SK-N-SH (cell line): Measurements from ENCODE around the gene CCDC106. TPM values are rescaled to one million over a fixed set of nuclear protein-coding genes. Genes with fewer than 3 reads are reported as not detected.

ENCODE experiments used
- CTCF ChIA-PET: fragments of 300-600, 350-600 bp; formaldehyde crosslinking; extraction: SDS; loops from one replicate; lab custom pipeline; 2021; lab: Yijun Ruan, JAX
- POLR2A ChIA-PET: fragments of 350-600 bp; sonication (Branson Sonifier 250); formaldehyde crosslinking; extraction: SDS; loops from one replicate; lab custom pipeline; 2020; ENCODE audit warnings: antibody characterized with exemption, inconsistent platforms; lab: Yijun Ruan, JAX
- DNase-seq: peaks from one replicate; pipeline ENCODE4 v3.0.0; 2012
- H2AFZ ChIP-seq: fragments of 200-600 bp; sonication (generic); 2 replicates; pipeline ENCODE4 v1.8.1; 2016; ENCODE audit warnings: antibody characterized with exemption, mild to moderate bottlenecking, low read depth
- H3F3A ChIP-seq: fragments of 200-600 bp; sonication (generic); replicated peaks from 2 replicates; pipeline ENCODE3; 2016; ENCODE audit warnings: antibody characterized with exemption, mild to moderate bottlenecking; ENCODE audit not compliant: insufficient read depth
- H3K27ac ChIP-seq, 2 experiments: fragments of 200-500 bp in 1 of 2; fragments of 200-600 bp in 1 of 2; sonication (Bioruptor generic) in 1 of 2; sonication (generic), shearing (Covaris generic) in 1 of 2; 2 replicates each; pipeline versions ENCODE4 v1.5.1 to v1.6.1; 2014 to 2016; ENCODE audit warnings: low read depth in 2 of 2, inconsistent platforms in 1 of 2, low read length in 1 of 2, mild to moderate bottlenecking in 1 of 2, mixed read lengths in 1 of 2
- H3K27me3 ChIP-seq: fragments of 200-600 bp; sonication (generic), shearing (Covaris generic); 2 replicates; pipeline ENCODE4 v1.6.1; 2016; ENCODE audit warnings: mixed run types; ENCODE audit not compliant: insufficient read depth
- H3K36me3 ChIP-seq, 2 experiments: fragments of 200-500 bp in 1 of 2; fragments of 200-600 bp in 1 of 2; sonication (Bioruptor generic) in 1 of 2; sonication (generic) in 1 of 2; replicated peaks in 1 of 2; 2 replicates each; pipeline versions ENCODE3 to v1.5.1; 2014 to 2016; ENCODE audit warnings: low read length in 1 of 2, mild to moderate bottlenecking in 1 of 2; ENCODE audit not compliant: insufficient read depth in 2 of 2, control insufficient read depth in 1 of 2
- H3K4me1 ChIP-seq, 2 experiments: fragments of 200-500 bp in 1 of 2; fragments of 200-600 bp in 1 of 2; sonication (Bioruptor generic) in 1 of 2; sonication (generic), shearing (Covaris generic) in 1 of 2; 2 replicates each; pipeline versions ENCODE4 v1.5.1 to v1.6.1; 2014 to 2016; ENCODE audit warnings: low read depth in 1 of 2, low read length in 1 of 2, mixed run types in 1 of 2; ENCODE audit not compliant: insufficient read depth in 2 of 2, control insufficient read depth in 1 of 2
- H3K4me2 ChIP-seq: fragments of 200-600 bp; sonication (generic), shearing (Covaris generic); 2 replicates; pipeline ENCODE4 v1.6.1; 2017; ENCODE audit warnings: mixed run types
- H3K4me3 ChIP-seq, 2 experiments: fragments of 200-500 bp in 1 of 2; fragments of 200-600 bp in 1 of 2; sonication (Bioruptor generic) in 1 of 2; sonication (generic), shearing (Covaris generic) in 1 of 2; 2 replicates each; pipeline versions ENCODE4 v1.5.1 to v1.8.1; 2014 to 2016; ENCODE audit warnings: low read depth in 2 of 2, inconsistent platforms in 1 of 2, low read length in 1 of 2, mild to moderate bottlenecking in 1 of 2, mixed read lengths in 1 of 2, moderate library complexity in 1 of 2
- H3K79me2 ChIP-seq: fragments of 200-600 bp; sonication (generic); 2 replicates; pipeline ENCODE4 v1.8.1; 2017; ENCODE audit warnings: mild to moderate bottlenecking; ENCODE audit not compliant: insufficient read depth
- H3K9ac ChIP-seq: fragments of 200-600 bp; sonication (generic); 2 replicates; pipeline ENCODE4 v1.6.1; 2017; ENCODE audit warnings: mixed run types
- H3K9me2 ChIP-seq: fragments of 200-600 bp; sonication (generic); 2 replicates; pipeline ENCODE4 v1.6.1; 2017; ENCODE audit warnings: mixed run types
- H3K9me3 ChIP-seq: fragments of 200-600 bp; sonication (generic); 2 replicates; pipeline ENCODE4 v1.6.1; 2017; ENCODE audit warnings: mixed run types, mild to moderate bottlenecking, moderate library complexity
- H4K20me1 ChIP-seq: fragments of 200-600 bp; sonication (generic); 2 replicates; pipeline ENCODE4 v1.6.1; 2017; ENCODE audit warnings: mild to moderate bottlenecking, mixed run types; ENCODE audit not compliant: insufficient read depth
- CHD2 ChIP-seq: fragments of 150-350 bp; IDR thresholded peaks from 2 replicates; pipeline ENCODE4 v1.6.1; 2018; ENCODE audit warnings: low read length; ENCODE audit not compliant: partially characterized antibody
- FOSL2 ChIP-seq: IDR thresholded peaks from 2 replicates; pipeline ENCODE4 v1.4.0; 2012; ENCODE audit warnings: low read depth, mild to moderate bottlenecking, moderate library complexity, borderline replicate concordance
- FOXJ3 ChIP-seq: sonication (generic); formaldehyde crosslinking; IDR thresholded peaks from 2 replicates; pipeline ENCODE4 v1.5.1; 2020; ENCODE audit warnings: mild to moderate bottlenecking, missing genetic modification reagents
- GABPA ChIP-seq: IDR thresholded peaks from 2 replicates; pipeline ENCODE4 v1.4.0; 2012; ENCODE audit warnings: low read depth, mild to moderate bottlenecking
- IRF3 ChIP-seq: fragments of 150-350 bp; IDR thresholded peaks from 2 replicates; pipeline ENCODE4 v1.6.1; 2016; ENCODE audit warnings: mild to moderate bottlenecking, low read depth, low read length
- MAX ChIP-seq: IDR thresholded peaks from 2 replicates; pipeline ENCODE4 v1.4.0; 2012; ENCODE audit warnings: low read depth
- MEF2A ChIP-seq: IDR thresholded peaks from 2 replicates; pipeline ENCODE4 v1.4.0; 2012; ENCODE audit warnings: low read depth, borderline replicate concordance
- MXI1 ChIP-seq: IDR thresholded peaks from 2 replicates; pipeline ENCODE4 v1.6.1; 2012; ENCODE audit warnings: mild to moderate bottlenecking, low read depth, low read length, improper control_type of control experiment
- RAD21 ChIP-seq: IDR thresholded peaks from 2 replicates; pipeline ENCODE4 v1.6.1; 2012; ENCODE audit warnings: mild to moderate bottlenecking, low read length
- REST ChIP-seq: IDR thresholded peaks from 2 replicates; pipeline ENCODE4 v1.6.1; 2012; ENCODE audit warnings: mild to moderate bottlenecking, low read depth, low read length, moderate library complexity
- RFX5 ChIP-seq: IDR thresholded peaks from 2 replicates; pipeline ENCODE4 v1.6.1; 2012; ENCODE audit warnings: mild to moderate bottlenecking, improper control_type of control experiment, low read length
- RXRA ChIP-seq: IDR thresholded peaks from 2 replicates; pipeline ENCODE4 v1.4.0; 2012; ENCODE audit warnings: low read depth, mild to moderate bottlenecking, borderline replicate concordance
- SIN3A ChIP-seq: IDR thresholded peaks from 2 replicates; pipeline ENCODE4 v1.6.1; 2012; ENCODE audit warnings: low read depth, mild to moderate bottlenecking, low read length, moderate library complexity, borderline replicate concordance
- TAF1 ChIP-seq: IDR thresholded peaks from 2 replicates; pipeline ENCODE4 v1.6.1; 2012; ENCODE audit warnings: low read depth, mild to moderate bottlenecking, low read length, moderate library complexity, borderline replicate concordance
- YY1 ChIP-seq: IDR thresholded peaks from 2 replicates; pipeline ENCODE4 v1.4.0; 2012; ENCODE audit warnings: low read depth, mild to moderate bottlenecking
- WGBS: methylation state at CpG from one replicate; pipeline ENCODE4 v1.1.6; 2017; ENCODE audit warnings: low lambda C conversion rate; 5-methylcytosine and 5-hydroxymethylcytosine counted together
- polyA plus RNA-seq, 3 experiments: library from polyadenylated mRNA; depleted of rRNA; stranded (reverse); fragments of >200 nt; gene quantifications; 2 replicates each; pipeline ENCODE4 v1.2.3, GENCODE V29; 2012
- TF ChIP-seq, protein P1 (sequence below): fragments of 200-600 bp; sonication (generic); IDR thresholded peaks from 2 replicates; pipeline ENCODE4 v1.6.1; 2017; ENCODE audit warnings: antibody characterized with exemption, mild to moderate bottlenecking, moderate library complexity
- TF ChIP-seq, protein P2 (sequence below): IDR thresholded peaks from 2 replicates; pipeline ENCODE4 v1.4.0; 2012; ENCODE audit warnings: low read depth, borderline replicate concordance

CCDC106 gene
- polyA plus RNA-seq, 1 of the 3 experiments (the other 2 are of a cell fraction) = 27.1 TPM

- POLR2A ChIA-PET = no interaction called here
- TF ChIP-seq RFX5 (no peak), SIN3A (no peak), MEF2A (no peak), REST (no peak), RAD21 (no peak), MAX (no peak), YY1 (no peak), TAF1 (no peak), FOSL2 (no peak), MXI1 (no peak), IRF3 (no peak), RXRA (no peak), GABPA (no peak), CHD2 (no peak), FOXJ3 (CRISPR knock-in tag) (no peak)
- TF ChIP-seq, protein P1, sequence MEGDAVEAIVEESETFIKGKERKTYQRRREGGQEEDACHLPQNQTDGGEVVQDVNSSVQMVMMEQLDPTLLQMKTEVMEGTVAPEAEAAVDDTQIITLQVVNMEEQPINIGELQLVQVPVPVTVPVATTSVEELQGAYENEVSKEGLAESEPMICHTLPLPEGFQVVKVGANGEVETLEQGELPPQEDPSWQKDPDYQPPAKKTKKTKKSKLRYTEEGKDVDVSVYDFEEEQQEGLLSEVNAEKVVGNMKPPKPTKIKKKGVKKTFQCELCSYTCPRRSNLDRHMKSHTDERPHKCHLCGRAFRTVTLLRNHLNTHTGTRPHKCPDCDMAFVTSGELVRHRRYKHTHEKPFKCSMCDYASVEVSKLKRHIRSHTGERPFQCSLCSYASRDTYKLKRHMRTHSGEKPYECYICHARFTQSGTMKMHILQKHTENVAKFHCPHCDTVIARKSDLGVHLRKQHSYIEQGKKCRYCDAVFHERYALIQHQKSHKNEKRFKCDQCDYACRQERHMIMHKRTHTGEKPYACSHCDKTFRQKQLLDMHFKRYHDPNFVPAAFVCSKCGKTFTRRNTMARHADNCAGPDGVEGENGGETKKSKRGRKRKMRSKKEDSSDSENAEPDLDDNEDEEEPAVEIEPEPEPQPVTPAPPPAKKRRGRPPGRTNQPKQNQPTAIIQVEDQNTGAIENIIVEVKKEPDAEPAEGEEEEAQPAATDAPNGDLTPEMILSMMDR = no peak
- TF ChIP-seq, protein P2, sequence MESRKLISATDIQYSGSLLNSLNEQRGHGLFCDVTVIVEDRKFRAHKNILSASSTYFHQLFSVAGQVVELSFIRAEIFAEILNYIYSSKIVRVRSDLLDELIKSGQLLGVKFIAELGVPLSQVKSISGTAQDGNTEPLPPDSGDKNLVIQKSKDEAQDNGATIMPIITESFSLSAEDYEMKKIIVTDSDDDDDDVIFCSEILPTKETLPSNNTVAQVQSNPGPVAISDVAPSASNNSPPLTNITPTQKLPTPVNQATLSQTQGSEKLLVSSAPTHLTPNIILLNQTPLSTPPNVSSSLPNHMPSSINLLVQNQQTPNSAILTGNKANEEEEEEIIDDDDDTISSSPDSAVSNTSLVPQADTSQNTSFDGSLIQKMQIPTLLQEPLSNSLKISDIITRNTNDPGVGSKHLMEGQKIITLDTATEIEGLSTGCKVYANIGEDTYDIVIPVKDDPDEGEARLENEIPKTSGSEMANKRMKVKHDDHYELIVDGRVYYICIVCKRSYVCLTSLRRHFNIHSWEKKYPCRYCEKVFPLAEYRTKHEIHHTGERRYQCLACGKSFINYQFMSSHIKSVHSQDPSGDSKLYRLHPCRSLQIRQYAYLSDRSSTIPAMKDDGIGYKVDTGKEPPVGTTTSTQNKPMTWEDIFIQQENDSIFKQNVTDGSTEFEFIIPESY = no peak
- Histone ChIP-seq H3K27me3 (no peaks in the 10 kb centered on the region), H4K20me1 (peaks cover 6% of the 10 kb centered on the region), H3K79me2 (peaks cover 5% of the 10 kb centered on the region; the same call in 1 of the 2 replicates), H3K4me3 (no peak overlapping the region), H2AFZ (no peak overlapping the region), H3K4me1 (no peaks in the 10 kb centered on the region), H3K9me3 (no peaks in the 10 kb centered on the region), H3K4me2 (no peak overlapping the region), H3K9ac (no peak overlapping the region), H3K36me3 (peaks cover 0 to 75% of the 10 kb centered on the region in 2 experiments), H3F3A (no peaks in the 10 kb centered on the region), H3K9me2 (no peaks in the 10 kb centered on the region), H3K27ac (no peak overlapping the region)
- WGBS = 86% methylated on average over 5 of the region's 19 CpGs
- DNase-seq = no peak
- CTCF ChIA-PET = interaction anchor here (0.6 kb wide), 1 partner anchor 8 kb away, joined by 3 read pairs; no protein-coding TSS in a partner anchor
Measured at GRCh38 chr19:55692681-55693081, 44.7 kb downstream of the CCDC106 start.
